Measurements from ENCODE around the gene THOC5.
"Not testable (repeated sequence)": the region's sequence is repeated elsewhere in the genome, so short reads cannot be mapped to it uniquely, and the experiment has no call there.

The THOC5 gene

DNA sequence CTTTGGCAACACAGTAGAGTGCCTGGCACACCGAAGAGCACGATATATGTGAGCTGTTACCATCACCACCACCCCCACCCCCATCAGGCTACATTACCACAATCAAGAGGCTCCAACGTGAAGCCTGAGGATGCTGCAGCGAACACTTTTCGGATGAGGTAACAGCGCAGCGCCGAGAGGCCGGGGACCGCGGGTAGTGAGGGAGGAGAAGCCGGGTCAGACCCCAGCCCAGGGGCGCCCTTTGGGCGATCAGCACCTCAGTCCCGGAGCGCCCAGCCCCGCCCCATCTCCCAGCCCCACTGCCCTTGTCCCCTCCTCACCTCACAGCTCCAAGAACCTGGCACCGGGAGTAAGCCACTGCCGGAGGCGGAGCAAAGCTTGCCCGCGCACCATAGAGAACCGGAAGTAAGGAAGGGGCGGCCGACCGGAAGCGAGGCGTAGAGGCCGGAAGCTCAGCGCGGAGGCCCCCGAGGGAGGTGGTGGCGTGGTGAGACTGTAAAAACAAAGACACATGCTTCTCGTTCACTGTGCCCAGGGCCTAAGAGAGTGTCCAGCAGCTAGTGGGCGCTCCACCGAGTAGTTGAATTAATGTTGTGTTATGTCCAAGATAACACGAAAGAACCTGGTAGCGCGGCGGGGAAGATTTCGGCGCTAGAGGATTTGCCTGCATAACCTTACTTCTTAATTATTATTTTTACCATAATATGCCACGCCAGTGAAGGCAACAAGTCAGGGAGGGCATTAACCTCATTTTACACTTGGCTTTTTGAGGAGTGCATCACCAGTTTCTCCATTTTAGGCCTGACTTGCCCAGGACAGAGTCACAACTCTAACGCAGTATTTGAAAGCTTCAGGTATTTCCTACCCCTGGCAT, at the start of gene THOC5:
THOC5 (minus strand) TSS at position 407 of the 874 bp plus-strand sequence. CDS start 4,610 bp downstream, outside the sequence.
- peak; percentile 98 for DNase-seq

DNA sequence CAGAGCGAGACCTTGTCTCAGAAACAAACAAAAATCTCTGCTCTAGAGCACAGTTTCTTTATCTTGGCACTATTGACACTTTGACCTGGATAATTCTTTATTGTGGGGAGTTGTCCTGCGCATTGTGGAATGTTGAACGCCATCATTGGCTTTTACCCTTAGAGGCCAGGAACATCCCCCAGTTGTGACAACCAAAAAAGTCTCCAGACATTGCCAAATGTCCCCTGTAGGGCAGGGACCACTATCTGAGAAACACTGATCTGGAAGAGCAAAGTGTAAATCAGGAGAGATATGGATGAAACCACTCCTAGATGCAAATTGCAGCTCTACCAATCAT, 45.1 kb upstream of the THOC5 start:
- DNase-seq: no peak

DNA sequence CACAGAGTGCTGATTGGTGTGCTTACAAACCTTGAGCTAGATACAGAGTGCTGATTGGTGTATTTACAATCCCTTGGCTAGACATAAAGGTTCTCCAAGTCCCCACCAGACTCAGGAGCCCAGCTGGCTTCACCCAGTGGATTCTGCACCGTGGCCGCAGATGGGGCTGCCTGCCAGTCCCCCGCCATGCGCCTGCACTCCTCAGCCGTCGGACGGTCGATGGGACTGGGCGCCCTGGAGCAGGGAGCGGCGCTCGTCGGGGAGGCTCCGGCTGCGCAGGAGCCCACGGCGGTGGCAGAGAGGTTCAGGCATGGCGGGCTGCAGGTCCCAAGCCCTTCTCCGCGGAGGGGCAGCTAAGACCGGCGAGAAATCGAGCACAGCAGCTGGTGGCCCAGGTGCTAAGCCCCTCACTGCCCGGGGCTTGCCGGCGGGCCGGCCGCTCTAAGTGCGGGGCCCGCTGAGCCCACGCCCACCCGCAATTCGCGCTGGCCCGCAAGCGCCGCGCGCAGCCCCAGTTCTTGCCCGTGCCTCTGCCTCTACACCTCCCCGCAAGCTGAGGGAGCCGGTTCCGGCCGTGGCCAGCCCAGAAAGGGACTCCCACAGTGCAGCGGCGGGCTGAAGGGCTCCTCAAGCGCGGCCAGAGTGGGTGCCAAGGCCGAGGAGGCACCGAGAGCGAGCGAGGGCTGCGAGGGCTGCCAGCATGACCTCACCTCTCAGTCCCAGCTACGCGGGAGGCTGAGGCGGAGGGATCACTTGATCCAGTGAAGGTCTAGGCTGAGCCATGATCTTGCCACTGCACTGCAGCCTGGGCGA, 44.5 kb upstream of the THOC5 start:
- DNase-seq: not testable (repeated sequence)

DNA sequence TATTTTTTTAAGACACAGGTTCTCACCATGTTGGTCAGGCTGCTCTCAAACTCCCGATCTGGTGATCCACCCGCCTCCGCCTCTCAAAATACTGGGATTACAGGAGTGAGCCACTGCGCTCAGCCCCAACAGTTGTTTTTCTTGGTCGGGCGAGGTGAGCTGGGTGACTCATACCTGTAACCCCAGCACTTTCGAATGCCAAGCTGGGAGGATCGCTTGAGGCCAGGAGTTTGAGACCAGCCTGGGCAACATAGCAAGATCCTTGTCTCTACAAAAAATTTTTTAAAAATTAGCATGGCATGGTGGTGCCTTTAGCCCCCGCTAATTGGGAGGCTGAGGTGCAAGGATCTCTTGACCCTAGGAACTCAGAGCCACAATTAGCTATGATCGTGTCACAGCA, 42.9 kb upstream of the THOC5 start:
- no peak for DNase-seq

DNA sequence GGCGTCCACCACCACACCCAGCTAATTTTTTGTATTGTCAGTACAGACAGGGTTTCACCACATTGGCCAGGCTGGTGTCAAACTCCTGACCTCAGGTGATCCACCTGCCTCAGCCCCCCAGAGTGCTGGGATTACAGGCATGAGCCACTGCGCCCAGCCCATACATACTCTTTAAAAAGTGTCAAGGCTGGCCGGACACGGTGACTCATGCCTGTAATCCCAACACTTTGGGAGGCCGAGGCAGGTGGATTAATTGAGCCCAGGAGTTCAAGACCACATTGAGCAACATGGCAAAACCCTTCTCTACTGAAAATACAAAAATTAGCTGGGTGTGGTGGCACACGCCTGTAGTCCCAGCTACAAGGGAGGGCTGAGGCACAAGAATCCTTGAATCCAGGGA, 40.9 kb upstream of the THOC5 start:
- not testable (repeated sequence) for DNase-seq

DNA sequence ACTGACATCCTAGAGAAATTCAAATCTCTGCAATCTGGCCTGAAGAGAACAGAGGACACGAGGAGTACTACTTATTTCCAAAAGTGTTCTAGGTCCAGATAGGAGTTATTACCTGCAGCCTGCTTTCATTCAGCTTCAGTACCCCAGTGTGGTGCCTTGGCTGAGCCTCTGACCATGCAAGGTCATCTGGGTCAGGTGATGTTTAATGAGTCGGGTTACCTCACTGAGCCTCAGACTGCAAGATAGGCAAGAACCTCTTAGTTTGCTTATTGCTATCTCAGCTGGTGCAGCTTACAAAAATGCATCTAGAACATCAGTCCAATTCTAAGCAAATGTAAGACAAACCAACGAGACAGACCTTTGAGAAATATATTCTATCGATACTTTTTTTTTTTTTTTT, 40.4 kb upstream of the THOC5 start:
- DNase-seq: no peak

DNA sequence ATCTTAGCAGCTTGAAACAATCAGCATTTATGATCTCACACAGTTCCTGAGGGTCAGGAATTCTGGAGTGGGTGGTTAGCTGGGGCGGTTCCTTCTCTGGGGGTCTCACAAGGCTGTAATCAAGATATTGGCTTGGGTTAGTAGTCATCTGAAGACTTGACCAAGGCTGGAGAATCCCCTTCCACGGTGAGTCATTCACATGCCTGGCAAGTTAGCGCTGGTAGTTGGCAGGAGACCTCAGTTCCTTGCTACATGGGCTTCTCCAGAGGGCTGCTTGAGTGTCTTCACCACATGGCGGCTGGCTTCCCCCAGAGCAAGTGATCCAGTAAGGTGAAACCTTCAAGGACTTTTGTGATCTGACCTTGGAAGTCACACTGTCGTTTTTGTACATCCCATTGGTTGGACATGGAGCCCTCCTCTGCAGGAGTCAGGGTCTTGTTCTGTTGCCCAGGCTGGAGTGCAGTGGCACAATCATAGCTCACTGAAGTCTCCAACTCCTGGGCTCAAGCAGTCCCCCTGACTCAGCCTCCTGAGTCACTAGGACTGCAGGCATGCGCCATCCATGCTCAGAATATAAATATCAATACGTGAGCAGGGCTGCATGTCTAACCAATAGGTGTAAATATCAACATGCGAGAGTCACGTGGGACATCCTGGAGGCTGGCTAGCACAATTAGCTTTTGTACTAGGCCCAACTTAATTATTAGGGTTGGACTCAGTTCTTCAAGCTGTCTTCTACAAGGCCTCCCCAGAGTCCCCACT, 34.6 kb upstream of the THOC5 start:
- no peak for DNase-seq

DNA sequence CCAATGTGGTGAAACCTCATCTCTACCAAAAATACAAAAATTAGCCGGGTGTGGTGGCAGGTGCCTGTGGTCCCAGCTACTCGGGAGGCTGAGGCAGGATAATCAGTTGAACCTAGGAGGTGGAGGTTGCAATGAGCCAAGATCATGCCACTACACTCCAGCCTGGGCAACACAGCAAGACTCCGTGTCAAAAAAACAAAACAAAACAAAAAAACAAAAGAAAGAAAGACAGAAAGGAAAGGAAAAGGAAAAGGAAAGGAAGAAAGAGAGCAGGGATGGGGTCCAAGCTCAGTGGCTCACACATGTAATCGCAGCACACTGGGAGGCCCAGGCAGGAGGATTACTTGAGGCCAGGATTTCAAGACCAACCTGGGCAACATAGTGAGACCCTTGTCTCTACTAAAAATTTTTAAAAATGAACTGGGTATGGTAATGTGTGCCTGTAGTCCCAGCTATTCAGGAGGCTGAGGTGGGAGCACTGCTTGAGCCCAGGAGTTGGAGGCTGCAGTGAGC, 32.7 kb upstream of the THOC5 start:
- not testable (repeated sequence) for DNase-seq

DNA sequence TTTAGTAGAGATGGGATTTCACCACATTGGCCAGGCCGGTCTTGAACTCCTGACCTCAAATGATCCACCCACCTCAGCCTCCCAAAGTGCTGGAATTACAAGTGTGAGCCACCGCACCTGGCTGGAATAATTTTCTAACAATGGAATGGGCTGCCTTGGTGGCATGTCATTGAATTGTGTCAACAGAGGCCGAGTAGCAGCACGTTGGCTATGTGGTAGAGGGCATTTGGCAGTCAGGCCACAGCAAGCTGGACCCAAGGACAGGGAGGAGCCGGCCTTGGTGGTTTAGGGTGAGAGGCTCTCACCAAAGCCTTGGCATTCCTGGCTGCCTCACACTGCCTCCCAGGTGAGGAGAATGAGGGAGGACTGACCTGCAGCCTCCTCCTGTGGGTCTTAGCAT, 31.4 kb upstream of the THOC5 start:
- DNase-seq: no peak

DNA sequence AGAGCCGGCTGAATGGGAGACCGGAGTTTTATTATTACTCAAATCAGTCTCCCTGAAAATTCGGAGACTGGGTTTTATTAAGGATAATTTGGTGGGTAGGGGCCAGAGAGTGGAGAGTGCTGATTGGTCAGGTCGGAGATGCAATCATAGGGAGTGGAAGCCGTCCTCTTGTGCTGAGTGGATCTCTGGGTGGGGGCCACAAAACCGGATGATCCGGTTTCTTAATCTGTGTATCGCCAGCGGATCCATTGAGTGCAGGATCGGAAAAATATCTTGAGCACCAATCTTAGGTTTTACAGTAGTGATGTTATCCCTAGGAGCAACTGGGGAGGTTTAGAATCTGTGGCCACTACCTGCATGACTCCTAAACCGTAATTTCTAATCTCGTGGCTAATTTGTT, 28.2 kb upstream of the THOC5 start:
- peak; percentile 29 for DNase-seq

DNA sequence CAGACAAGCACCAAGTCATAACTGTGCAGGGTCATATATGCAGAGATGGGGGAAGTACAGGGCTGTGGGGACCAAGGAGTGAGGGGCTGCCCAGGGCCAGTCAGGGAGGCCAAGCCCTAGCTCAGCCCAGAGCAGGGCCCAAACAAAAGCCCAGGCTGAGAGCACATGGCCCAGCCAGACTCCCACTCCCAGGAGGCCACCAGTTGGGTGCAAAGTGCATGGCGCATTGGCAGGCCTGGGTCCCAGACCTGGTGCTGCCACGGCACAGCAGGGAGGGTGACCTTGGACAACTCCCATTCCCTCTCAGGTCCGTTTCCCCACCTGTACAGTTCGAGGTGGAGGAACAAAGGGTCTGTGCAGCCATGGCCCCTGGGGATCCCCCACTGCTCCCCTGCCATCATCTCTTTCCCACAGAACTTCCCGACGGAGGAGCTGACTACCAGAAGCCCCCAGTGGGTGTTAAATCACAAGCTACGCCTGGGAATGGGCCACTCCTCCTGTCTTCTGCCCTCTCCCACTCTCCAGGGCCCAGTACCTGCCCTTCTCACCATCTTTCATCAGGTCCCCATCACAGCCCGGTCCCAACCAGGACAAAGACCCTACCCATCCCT, 26.7 kb upstream of the THOC5 start:
- no peak for DNase-seq

DNA sequence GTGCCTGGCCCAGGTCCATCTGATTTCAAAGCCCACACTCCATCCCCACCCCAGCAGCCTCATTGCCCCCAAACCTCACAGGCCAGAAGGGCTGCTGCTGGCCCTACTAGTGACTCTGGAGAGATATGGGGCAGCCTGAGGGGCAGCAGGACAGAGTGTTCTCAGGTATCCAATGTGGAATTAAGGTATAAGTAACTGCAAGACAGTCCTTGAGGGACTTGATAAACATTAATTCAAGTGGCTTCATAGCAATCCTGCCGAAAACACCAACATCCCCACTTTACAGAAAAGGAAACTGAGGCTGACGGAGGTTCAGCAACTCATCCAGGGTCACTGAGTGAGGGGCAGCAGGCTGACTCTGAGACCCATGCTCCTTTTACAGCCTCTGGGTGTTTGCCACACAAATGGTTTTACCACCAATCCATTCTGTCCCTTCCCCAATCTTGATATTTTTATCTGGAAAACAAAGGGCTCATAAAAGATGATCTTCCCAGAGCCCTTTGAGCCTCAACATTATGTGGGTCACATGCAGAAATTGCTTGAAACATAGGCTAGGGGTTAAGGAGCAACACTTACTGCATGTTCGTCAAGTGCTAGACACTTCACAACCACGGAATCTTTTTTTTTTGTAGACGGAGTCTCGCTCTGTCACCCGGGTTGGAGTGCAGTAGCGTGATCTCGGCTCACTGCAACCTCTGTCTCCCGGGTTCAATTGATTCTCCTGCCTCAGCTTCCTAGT, 25.1 kb upstream of the THOC5 start:
- DNase-seq: no peak

DNA sequence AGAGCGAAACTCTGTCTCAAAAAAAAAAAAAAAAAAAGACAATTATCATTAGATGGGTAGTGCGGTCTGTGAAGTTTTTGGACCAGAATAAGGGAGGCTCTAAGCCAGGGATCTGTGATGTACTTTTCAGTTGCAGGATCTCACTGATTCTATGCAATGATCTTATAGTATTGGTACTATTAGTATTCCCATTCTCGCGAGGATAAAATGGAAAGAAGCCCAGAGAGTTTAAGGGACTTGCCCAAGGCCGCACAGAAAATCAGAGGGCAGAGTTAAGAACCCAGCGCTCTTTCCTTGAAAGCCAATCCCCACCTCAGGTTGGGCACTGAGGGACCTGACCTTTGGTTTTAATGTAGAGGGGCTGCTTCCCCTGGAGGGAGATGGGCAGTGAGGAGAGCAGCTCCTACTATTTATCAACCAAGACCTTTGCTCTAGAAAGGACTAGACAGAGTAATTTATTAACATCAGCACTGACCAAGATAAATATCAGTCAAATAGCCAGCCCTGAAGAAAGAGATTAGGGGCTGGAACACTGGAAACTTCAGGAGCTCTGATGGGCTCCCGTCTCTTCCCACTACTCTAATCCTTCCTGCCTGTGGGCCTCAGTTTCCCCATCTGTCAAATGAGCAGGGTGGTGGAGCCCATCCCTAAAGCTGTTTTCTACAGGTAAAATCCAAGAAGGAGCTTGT, 21.3 kb upstream of the THOC5 start:
- DNase-seq: no peak

DNA sequence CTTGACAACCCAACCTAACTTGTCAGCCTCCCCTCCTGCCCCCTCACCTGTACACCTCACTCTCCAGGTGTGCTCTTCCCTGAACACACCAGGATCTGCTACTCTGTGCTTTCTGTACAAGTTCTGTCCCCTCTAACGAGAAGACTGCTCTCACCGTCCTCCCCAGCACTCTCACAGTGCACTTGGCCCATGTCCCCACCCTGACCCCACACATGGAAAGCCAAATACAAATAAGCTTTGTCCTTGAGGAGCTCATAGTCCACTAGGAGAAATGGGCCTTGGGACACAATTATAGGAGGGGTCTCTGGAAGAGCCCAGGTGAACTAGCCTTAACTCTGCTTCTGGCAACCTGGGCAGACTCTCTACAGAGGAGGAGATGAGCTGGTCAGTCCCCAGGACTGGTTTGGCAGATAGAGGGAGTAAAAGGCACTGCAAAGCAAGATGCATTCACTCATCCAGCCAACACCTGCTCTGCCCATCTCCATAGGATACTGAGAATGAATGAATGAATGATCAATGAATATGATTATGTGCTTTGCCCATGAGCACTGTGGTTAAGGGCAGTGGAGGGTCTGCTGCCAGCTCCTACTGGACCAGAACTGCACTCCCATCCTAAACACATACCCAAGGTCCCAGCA, 17.5 kb upstream of the THOC5 start:
- no peak for DNase-seq

DNA sequence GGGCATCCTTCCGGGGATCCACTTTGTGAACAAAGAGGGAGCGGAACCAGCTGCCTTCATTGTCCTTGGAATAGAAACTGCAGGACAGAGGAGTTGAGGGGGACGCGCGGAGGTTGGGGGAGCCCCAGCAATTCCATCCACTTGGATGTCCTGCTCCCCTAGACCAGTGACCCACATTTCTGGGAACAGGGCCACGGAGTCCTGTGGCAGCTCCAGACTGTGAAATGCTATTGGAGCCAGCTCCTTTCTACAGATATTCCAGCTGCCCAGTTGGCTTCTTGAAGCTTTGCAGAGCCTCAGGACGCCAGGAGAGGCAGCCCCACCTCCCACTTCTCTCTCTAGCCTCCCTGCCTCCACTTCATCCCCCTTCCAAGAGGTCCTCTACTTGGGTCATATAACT, 16.9 kb upstream of the THOC5 start:
- no peak for DNase-seq

DNA sequence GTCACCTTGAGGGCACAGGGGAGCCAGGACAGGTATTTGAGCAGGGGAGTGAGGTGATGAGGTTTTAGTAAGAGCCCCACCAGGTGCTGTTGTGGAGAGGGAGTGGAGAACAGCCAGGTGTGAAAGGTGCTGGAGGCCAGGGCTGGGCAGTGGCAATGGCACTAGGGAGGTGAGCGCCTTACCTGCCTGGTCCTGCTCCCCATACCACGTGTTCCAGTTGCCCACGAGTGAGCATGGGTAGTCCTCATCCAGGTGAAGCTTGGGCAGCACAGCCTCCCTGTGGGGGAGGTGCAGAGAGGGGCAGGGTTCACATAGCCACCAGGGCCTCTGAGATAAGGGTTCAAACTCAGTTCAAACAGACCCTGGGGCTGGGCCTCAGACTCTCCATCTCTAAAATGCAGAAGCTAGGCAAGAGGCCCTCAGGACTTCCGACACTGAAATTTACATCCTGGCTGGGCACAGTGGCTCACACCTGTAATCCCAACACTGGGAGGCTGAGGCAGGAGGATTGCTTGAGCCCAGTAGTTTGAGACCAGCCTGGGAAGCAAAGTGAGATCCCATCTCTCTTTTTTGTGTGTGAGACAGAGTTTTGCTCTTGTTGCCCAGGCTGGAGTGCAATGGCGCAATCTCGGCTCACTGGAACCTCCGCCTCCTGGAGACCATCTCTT, 15.6 kb upstream of the THOC5 start:
- no peak for DNase-seq

DNA sequence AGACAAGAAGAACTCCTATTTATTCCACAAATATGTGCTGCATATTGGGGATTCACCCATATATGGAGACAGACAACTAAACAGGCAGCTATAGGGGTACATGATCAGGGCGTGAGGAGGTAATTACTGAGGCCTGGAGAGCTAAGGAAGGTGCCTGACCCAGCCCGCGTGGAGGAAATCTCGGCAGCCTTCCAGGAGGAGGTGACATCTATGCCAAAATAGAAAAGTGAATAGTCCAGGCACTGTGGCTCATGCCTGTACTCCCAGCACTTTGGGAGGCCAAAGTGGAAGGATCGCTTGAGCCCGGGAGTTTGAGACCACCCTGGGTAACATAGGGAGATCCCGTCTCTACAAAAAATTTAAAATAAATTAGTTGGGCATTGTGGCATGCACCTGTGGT, 13.8 kb upstream of the THOC5 start:
- DNase-seq: no peak

DNA sequence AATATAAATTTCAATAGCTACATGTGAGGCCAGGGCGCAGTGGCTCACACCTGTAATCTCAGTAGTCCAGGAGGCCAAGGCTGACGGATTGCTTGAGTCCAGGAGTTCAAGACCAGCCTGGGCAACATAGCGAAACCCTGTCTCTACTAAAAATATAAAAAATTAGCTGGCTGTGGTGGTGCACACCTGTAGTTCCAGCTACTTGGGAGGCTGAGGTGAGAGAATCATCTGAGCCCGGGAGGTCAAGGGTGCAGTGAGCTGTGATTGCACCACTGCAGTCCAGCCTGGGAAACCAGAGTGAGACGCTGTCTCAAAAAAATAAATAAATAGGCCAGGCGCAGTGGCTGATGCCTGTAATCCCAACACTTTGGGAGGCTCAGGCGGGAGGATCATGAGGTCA, 13.0 kb upstream of the THOC5 start:
- DNase-seq: not testable (repeated sequence)

DNA sequence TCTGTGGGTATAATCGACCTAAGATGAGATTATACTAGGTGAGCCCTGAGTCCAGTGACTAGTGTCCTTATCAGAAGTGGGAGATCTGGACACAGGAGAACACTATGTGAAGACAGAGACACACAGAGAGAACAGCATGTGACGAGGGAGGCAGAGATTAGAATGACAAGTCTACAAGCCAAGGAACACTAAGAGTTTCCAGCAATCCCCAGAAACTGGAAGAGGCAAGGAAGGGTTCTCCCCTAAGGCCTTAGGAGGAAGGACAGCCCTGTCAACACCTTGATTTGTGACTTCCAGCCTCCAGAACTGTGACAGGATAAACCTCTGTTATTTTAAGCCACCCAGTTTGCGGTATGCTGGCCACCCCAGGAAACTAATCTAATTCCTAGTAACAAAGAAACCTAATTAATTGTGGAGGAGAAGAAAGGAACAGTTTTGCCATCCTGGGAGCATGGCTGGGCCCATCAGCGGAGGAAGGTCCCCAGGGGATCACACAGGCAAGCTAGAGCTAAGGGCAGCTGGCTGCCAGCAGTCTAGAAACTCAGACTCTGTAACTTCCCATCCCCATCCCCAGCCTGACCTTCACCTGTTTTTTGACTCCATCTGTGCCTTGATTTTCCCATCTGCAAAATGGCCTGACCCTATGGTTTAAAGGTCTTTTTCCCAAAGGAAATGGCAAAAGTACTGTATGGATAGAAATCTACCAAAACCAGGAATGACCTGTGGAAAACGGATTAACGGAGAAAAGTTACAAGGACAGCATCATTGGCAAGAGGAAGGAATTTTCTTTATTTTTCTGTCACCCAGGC, 10.3 kb upstream of the THOC5 start:
- no peak for DNase-seq

Measured in NCI-H1092 treated with DMSO at 0.1 percent for 48 hours (cell line).